ENCODE results near the gene CPZ. TPM values are rescaled to one million over a fixed set of nuclear protein-coding genes. Genes with fewer than 3 reads are reported as not detected.

The CPZ gene
- total RNA-seq, 1 donor from 2014 or later, result 9.7 TPM

Other genes starting within 250 kb of the CPZ start
- 29.1 TPM for gene ACOX3, start 152.0 kb upstream of the CPZ start, total RNA-seq
- gene TRMT44, start 152.0 kb upstream of the CPZ start, total RNA-seq, result 23.3 TPM
- not detected for gene GPR78, start 12.4 kb upstream of the CPZ start, total RNA-seq